HG03039 (cell line): ENCODE measurements around the gene ENGASE.

ENCODE experiments used
- ATAC-seq: cut with Tn5 transposase; IDR thresholded peaks from one replicate; pipeline ENCODE4 v1.9.1; 2021; ENCODE audit warnings: mild to moderate bottlenecking, moderate library complexity; ENCODE audit not compliant: unreplicated experiment

The ENGASE gene

GRCh38 chr17:79078476-79079190 lies 4.0 kb downstream of the ENGASE start:
- no peak for ATAC-seq

- ATAC-seq: no peak
These were observed 5.0 kb downstream of the ENGASE start for GRCh38 chr17:79079421-79080200.

GRCh38 chr17:79080349-79080748 lies 5.7 kb downstream of the ENGASE start:
- no peak for ATAC-seq

GRCh38 chr17:79080761-79081290 lies 6.2 kb downstream of the ENGASE start:
- no peak for ATAC-seq

GRCh38 chr17:79081571-79082276 lies 7.1 kb downstream of the ENGASE start:
- no peak for ATAC-seq

GRCh38 chr17:79082311-79083190 lies 7.9 kb downstream of the ENGASE start:
- ATAC-seq: no peak

- no peak for ATAC-seq
These were observed 8.8 kb downstream of the ENGASE start for GRCh38 chr17:79083191-79083971.

- ATAC-seq: no peak
These were observed 9.9 kb downstream of the ENGASE start for GRCh38 chr17:79084291-79085153.

- no peak for ATAC-seq
These were observed 10.7 kb downstream of the ENGASE start for GRCh38 chr17:79085154-79085920.

GRCh38 chr17:79085921-79086551 lies 11.4 kb downstream of the ENGASE start:
- no peak for ATAC-seq

GRCh38 chr17:79086609-79087427 lies 12.2 kb downstream of the ENGASE start:
- ATAC-seq: no peak

- ATAC-seq: no peak
These were observed 13.0 kb downstream of the ENGASE start for GRCh38 chr17:79087428-79088143.

GRCh38 chr17:79088247-79088996 lies 13.8 kb downstream of the ENGASE start:
- ATAC-seq: no peak

GRCh38 chr17:79088997-79089328 lies 14.3 kb downstream of the ENGASE start:
- ATAC-seq: no peak

- ATAC-seq: no peak
These were observed 15.3 kb downstream of the ENGASE start for GRCh38 chr17:79089720-79090442.
